Measurements from ENCODE around the gene BBC3. TPM values are rescaled to one million over a fixed set of nuclear protein-coding genes. Genes with fewer than 3 reads are reported as not detected.

Gene BBC3
- total RNA-seq, 4 donors from 2014 or later = 2.8 to 6.1 (median 4.0) TPM; not detected in 1

- TF ChIP-seq CTCF (IDR thresholded peaks at IDR 0.05; ENCODE audit: low read depth) = no peak
Observed at GRCh38 chr19:47264629-47265028, 33.6 kb upstream of the BBC3 start.

GRCh38 chr19:47260476-47260875 is 29.5 kb upstream of the BBC3 start:
- TF ChIP-seq CTCF (IDR thresholded peaks at IDR 0.05; ENCODE audit: low read depth) = no peak

GRCh38 chr19:47258895-47259555 is 28.0 kb upstream of the BBC3 start:
- TF ChIP-seq CTCF (IDR thresholded peaks at IDR 0.05; ENCODE audit: low read depth) = no peak

GRCh38 chr19:47258434-47258833 is 27.4 kb upstream of the BBC3 start:
- TF ChIP-seq CTCF (IDR thresholded peaks at IDR 0.05; ENCODE audit: low read depth) = no peak

GRCh38 chr19:47257411-47258169 is 26.6 kb upstream of the BBC3 start:
- no peak for TF ChIP-seq CTCF (IDR thresholded peaks at IDR 0.05; ENCODE audit: low read depth)

GRCh38 chr19:47256693-47257410 is 25.9 kb upstream of the BBC3 start:
- TF ChIP-seq CTCF (IDR thresholded peaks at IDR 0.05; ENCODE audit: low read depth) = no peak

Measured in subcutaneous adipose tissue (tissue), 4 donors.